SIG-M5 treated with dmso at 0.1 percent for 504 hours (cell line): Measurements from ENCODE around the gene IQSEC3.
A peak's percentile ranks its signal among the peaks of the same experiment; 100 is the strongest.
"Not testable (repeated sequence)": the region's sequence is repeated elsewhere in the genome, so short reads cannot be mapped to it uniquely, and the experiment has no call there.

ENCODE experiments used
- DNase-seq: peaks from one replicate; lab custom pipeline; 2025; ENCODE audit not compliant: unreplicated experiment; lab: John Stamatoyannopoulos, UW

IQSEC3 gene

GRCh38 chr12:177336-177979, 110.9 kb downstream of the IQSEC3 start:
- no peak for DNase-seq

- no peak for DNase-seq
Observed at GRCh38 chr12:177980-178828, 111.6 kb downstream of the IQSEC3 start.

DNA sequence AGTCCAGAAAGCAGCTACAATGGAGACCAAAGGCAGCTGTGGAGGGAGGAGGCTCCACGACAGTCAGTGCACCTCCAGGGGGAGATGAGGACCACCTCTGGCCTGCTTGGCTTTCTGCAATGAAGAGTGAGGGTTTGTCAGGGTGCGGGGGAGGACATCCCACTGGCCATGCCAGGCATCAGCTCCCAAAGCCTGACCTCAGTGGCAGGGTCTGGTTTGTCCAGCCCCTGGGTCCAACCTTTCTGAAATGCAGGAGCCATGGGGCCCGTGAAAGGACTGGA, 112.2 kb downstream of the IQSEC3 start:
- DNase-seq = no peak

- no peak for DNase-seq
Observed at GRCh38 chr12:179131-179884, 112.7 kb downstream of the IQSEC3 start.

- DNase-seq = no peak
Observed at GRCh38 chr12:179885-180284, 113.3 kb downstream of the IQSEC3 start.

- DNase-seq = no peak
Observed at GRCh38 chr12:180445-180844, 113.9 kb downstream of the IQSEC3 start.

- DNase-seq = no peak
Observed at GRCh38 chr12:181921-182320, 115.4 kb downstream of the IQSEC3 start.

- DNase-seq = peak; percentile 23
Observed at GRCh38 chr12:182381-182892, 115.9 kb downstream of the IQSEC3 start.

DNA sequence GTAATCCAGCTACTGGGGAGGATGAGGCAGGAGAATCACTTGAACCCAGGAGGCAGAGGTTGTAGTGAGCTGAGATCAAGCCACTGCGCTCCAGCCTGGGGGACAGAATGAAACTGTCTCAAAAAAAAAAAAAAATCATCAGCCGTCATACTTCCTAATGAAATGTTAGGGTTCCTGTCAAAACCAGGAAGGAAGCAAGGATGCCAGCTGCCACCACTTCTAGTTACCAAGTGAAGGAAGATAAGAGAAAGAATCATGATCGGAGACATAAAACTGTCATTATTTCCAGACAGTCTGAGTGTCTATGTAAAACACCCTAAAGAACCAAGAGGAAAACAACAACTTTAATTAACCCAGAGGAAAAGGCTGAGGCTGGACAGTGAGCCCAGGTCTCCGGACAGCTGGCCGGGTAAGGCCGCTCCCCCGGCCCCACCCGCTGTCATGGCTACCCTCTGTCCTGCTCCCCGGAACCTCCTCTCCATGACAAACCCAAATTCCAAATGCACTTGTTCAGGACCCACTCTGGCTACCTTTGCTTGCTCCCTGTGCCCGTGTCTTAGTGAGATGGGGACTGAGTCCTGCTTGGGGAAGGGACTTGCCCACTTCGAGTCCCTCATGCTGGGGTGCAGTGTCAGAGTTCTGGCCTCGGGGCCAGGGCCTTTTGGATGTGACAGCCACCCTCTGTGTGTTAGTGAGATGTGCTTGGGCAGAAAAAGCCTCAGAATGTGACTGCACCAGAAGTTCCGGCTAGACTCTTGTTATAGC, 118.4 kb downstream of the IQSEC3 start:
- no peak for DNase-seq

DNA sequence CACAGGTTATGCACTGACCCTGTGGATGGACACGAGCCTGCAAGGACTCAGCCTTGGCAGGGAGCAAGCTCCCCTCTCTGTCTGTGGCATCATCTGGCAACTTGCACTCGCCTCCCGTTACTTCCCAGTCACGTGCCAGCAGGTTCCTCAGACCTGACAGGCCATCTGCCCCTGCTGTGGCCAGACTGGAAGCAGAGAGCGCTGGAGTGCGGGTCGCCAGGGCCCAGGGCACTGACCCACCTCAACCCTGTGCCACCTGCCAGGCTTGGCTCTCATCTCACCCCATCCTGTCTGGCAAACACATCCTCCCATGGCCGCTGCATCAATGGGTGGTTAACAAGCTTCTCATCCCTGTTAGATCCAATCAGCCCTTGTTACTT, 119.0 kb downstream of the IQSEC3 start:
- DNase-seq = no peak

DNA sequence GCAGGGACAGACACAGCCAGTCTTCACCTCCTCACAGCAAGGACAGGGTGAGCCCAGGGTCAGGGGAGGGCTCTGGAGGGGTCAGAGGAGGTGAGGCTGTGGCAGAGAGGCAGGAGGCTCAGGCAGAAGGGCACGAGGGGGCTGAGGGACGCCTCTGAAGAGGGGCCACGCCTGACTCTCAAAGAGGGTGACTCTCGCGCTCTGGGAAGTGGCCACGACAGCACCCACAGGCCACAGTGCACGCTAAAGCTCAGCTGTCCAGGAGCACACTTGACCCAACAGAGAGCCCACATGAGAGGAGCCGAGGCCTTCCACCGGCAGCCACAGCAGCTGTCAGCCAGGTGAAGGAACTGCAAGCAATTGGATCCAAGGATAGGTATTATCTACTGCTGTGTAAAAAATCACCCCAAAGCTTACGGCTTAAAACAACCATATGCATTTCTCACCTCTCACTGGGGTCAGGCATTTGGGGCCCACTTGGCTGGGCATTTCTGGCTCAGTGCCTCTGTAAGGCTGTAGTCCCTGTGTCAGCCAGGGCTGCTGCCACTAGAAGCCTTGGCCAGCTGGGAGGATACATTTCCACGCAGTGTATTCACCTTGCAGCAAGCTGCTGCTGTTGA, 119.5 kb downstream of the IQSEC3 start:
- no peak for DNase-seq

GRCh38 chr12:187986-188909, 121.7 kb downstream of the IQSEC3 start:
- not testable (repeated sequence) for DNase-seq

DNA sequence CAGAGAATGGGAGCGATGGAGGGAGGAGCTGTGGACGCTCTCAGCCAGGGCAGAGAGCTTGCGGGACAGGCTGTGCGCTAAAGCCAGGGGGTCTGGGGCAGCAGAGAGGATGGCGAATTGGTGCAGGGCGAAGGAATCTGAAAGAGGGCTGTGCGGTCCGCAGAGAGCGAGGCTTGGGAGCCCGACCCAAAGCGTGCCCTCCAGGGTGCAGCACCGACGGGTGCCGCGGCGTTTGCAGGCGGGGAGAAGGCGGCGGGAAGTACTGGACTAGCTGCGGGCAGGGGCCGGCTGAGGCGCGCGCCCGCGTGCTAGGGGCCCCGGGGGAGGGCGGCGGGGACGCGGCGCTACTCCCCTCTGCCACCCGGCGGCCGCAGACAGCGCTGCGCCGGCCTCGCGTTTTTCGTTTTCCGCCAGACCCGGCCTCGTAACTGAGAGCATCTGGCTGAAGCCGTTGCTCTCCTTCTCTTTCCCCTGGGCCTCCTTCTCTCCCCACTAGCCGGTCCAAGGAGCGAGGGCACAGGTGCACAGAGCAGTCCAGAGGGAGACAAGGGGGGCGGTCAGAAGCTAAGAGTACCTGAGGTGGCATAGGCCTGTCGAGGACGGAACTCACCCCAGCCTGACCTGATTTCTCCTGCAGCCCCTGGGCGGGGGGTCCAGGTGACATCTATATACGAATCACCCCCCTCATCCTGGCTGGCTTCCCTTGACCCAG, 122.5 kb downstream of the IQSEC3 start:
- no peak for DNase-seq

- no peak for DNase-seq
Observed at GRCh38 chr12:189622-189962, 123.0 kb downstream of the IQSEC3 start.

- no peak for DNase-seq
Observed at GRCh38 chr12:190881-191280, 124.3 kb downstream of the IQSEC3 start.

DNA sequence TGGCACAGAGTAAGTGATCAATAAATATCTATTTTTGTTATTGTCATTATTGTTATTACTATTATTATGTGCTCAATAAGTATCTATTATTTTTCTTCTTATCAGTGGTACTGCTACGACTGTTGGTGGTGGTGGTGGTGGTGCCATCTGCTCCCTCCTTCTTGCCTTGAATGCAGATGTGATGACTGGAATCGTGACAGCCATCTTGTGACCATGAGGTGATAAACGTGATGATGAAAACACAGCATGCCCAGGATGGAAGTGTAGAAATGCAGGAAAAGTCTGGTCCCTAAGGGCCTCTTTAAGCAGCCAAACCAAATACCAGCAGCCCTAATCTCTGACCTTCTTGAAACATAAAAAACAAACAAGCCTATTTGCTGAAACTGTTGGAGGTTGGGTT, 125.0 kb downstream of the IQSEC3 start:
- DNase-seq = no peak

- no peak for DNase-seq
Observed at GRCh38 chr12:193261-193660, 126.7 kb downstream of the IQSEC3 start.

GRCh38 chr12:194276-194675, 127.7 kb downstream of the IQSEC3 start:
- DNase-seq = no peak

DNA sequence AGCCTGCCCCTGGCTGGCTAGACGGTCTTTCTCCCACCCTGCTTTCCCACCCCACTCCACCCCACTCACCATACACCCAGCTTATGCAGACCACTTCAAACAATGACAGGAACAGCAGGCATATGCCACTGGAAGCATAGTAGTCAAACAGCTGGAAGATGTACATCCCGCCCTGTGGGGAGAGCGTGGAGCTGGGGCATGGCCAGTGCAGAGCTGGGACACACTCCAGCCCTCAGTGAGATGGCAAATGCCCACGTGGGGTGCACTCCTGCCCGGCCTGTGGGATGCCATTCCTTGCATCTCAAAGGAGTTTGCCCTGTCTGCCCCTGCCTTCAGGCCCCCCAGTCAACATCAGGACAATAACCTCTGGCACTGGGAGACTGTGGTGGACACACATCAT, 128.6 kb downstream of the IQSEC3 start:
- no peak for DNase-seq
